ENCODE data around the gene ESPN.

GRCh38 chr1:6474815-6475282 is 50.3 kb downstream of the ESPN start:
- TF ChIP-seq CTCF (conservative IDR thresholded peaks at IDR 0.05; ENCODE audit: low read length): no peak
- no peak for TF ChIP-seq EZH2phosphoT487 (IDR thresholded peaks at IDR 0.05; ENCODE audit: borderline replicate concordance)

All from Loucy (cell line).